HepG2 (cell line): Measurements from ENCODE around the gene TOM1L1. TPM values are rescaled to one million over a fixed set of nuclear protein-coding genes. Genes with fewer than 3 reads are reported as not detected.

Source experiments
- ATAC-seq: fragments of 200-7000 bp; cut with Tn5 transposase; 3 replicates; pipeline ENCODE4 v1.9.1; 2020; ENCODE audit warnings: mild to moderate bottlenecking, moderate library complexity
- BruUV-seq: library from RNA; stranded (reverse); fragments of 400-500 nt; replicated peaks from 2 replicates; lab custom pipeline; 2021; lab: Mats Ljungman, UMichigan
- CTCF ChIA-PET: fragments of 300-600 bp; formaldehyde crosslinking; extraction: SDS; loops from one replicate; lab custom pipeline; 2021; ENCODE audit warnings: low total read pairs, inconsistent platforms, low intra/inter-chr PET ratio; lab: Yijun Ruan, JAX
- POLR2A ChIA-PET: fragments of 350-600 bp; sonication (Branson Sonifier 250); formaldehyde crosslinking; loops from one replicate; lab custom pipeline; 2020; ENCODE audit warnings: antibody characterized with exemption, inconsistent platforms; lab: Yijun Ruan, JAX
- DNase-seq: peaks from one replicate; pipeline ENCODE4 v3.0.0-alpha.2; 2015; ENCODE audit warnings: low spot score
- FAIRE-seq: peaks from 3 replicates; lab custom pipeline; 2011; peaks lifted over from hg19 to GRCh38; lab: Jason Lieb, UNC
- H2AFZ ChIP-seq: one replicate; pipeline ENCODE4 v1.6.1; 2011; ENCODE audit warnings: low read length, inconsistent platforms
- H3K27ac ChIP-seq: fragments of 300-600 bp; 3 replicates; pipeline ENCODE4 v1.8.0; 2011; ENCODE audit warnings: mixed run types, mild to moderate bottlenecking, mixed read lengths, low read length, inconsistent platforms; ENCODE audit not compliant: insufficient read depth; ENCODE audit errors: extremely low read length
- H3K27me3 ChIP-seq, 2 experiments: fragments of 200-600 bp in 1 of 2; 2 replicates in 1 of 2; 3 replicates in 1 of 2; pipeline versions ENCODE4 v1.6.0 to v1.8.0; 2011; ENCODE audit warnings: low read length in 2 of 2, mild to moderate bottlenecking in 2 of 2, moderate library complexity in 2 of 2, inconsistent platforms in 1 of 2; ENCODE audit not compliant: insufficient read depth in 2 of 2, control insufficient read depth in 1 of 2
- H3K36me3 ChIP-seq, 2 experiments: fragments of 200-600 bp in 1 of 2; replicated peaks in 1 of 2; 2 replicates in 1 of 2; 3 replicates in 1 of 2; pipeline versions ENCODE4 v1.5.1 to v1.8.0; 2011; ENCODE audit warnings: low read length in 2 of 2, inconsistent platforms in 1 of 2; ENCODE audit not compliant: insufficient read depth in 2 of 2, control insufficient read depth in 1 of 2
- H3K4me1 ChIP-seq: 2 replicates; pipeline ENCODE4 v1.5.1; 2012; ENCODE audit warnings: low read length, inconsistent platforms; ENCODE audit not compliant: insufficient read depth
- H3K4me2 ChIP-seq: 2 replicates; pipeline ENCODE4 v1.6.0; 2011; ENCODE audit warnings: low read depth, low read length, inconsistent platforms
- H3K4me3 ChIP-seq, 3 experiments: fragments of 200-600 bp in 1 of 3; sonication (generic), shearing (Covaris generic) in 1 of 3; replicated peaks in 1 of 3; 2 replicates each; pipeline ENCODE4 v1.5.1; 2011 to 2016; ENCODE audit warnings: low read length in 3 of 3, inconsistent platforms in 2 of 3, low read depth in 2 of 3, mild to moderate bottlenecking in 2 of 3, control low read depth in 1 of 3, mixed read lengths in 1 of 3; ENCODE audit not compliant: insufficient read depth in 1 of 3
- H3K79me2 ChIP-seq: one replicate; pipeline ENCODE4 v1.6.1; 2011; ENCODE audit warnings: low read length, inconsistent platforms; ENCODE audit not compliant: insufficient read depth
- H3K9ac ChIP-seq: 2 replicates; pipeline ENCODE4 v1.6.0; 2011; ENCODE audit warnings: mild to moderate bottlenecking, low read depth, low read length, inconsistent platforms; ENCODE audit not compliant: insufficient read depth
- H3K9me3 ChIP-seq: 2 replicates; pipeline ENCODE4 v1.5.1; 2012; ENCODE audit warnings: mild to moderate bottlenecking, low read length
- H4K20me1 ChIP-seq: 2 replicates; pipeline ENCODE4 v1.6.0; 2011; ENCODE audit warnings: inconsistent platforms, mild to moderate bottlenecking, low read length, moderate library complexity; ENCODE audit not compliant: insufficient read depth
- ASH2L ChIP-seq: fragments of 300-600, 200-600 bp; sonication (generic); IDR thresholded peaks from 2 replicates; pipeline ENCODE4 v1.7.0; 2017; ENCODE audit warnings: low read depth, mild to moderate bottlenecking, moderate library complexity, mixed read lengths, low read length; ENCODE audit not compliant: insufficient read length
- CENPT ChIP-seq: sonication (generic); formaldehyde crosslinking; IDR thresholded peaks from 2 replicates; pipeline ENCODE4 v1.8.0; 2022; ENCODE audit warnings: low read depth, mild to moderate bottlenecking, moderate library complexity, missing genetic modification reagents
- FOSL2 ChIP-seq: sonication (generic); formaldehyde crosslinking; IDR thresholded peaks from 2 replicates; pipeline ENCODE4 v1.4.0; 2020; ENCODE audit warnings: missing genetic modification reagents
- KAT2B ChIP-seq: fragments of 150-350 bp; IDR thresholded peaks from 2 replicates; pipeline ENCODE4 v1.6.1; 2014; ENCODE audit warnings: low read depth, low read length, borderline replicate concordance
- MAFF ChIP-seq: IDR thresholded peaks from 2 replicates; pipeline ENCODE4 v1.6.1; 2011; ENCODE audit warnings: low read depth, low read length, improper control_type of control experiment
- RAD21 ChIP-seq: fragments of 450-650 bp; formaldehyde crosslinking; IDR thresholded peaks from 2 replicates; pipeline ENCODE4 v1.5.0; 2020; ENCODE audit warnings: mild to moderate bottlenecking
- SCMH1 ChIP-seq: sonication (generic); formaldehyde crosslinking; IDR thresholded peaks from 2 replicates; pipeline ENCODE4 v1.9.0; 2021; ENCODE audit warnings: missing genetic modification reagents, mild to moderate bottlenecking, borderline replicate concordance
- SMC3 ChIP-seq: IDR thresholded peaks from 2 replicates; pipeline ENCODE4 v1.6.1; 2011; ENCODE audit warnings: low read length, improper control_type of control experiment
- STAG1 ChIP-seq: sonication (generic); formaldehyde crosslinking; IDR thresholded peaks from 2 replicates; pipeline ENCODE4 v1.4.0; 2020; ENCODE audit warnings: missing genetic modification reagents
- WGBS: methylation state at CpG from one replicate; pipeline ENCODE4 v1.1.6; 2017; ENCODE audit warnings: low lambda C conversion rate; 5-methylcytosine and 5-hydroxymethylcytosine counted together
- in situ Hi-C: cut with HindIII; loops from 2 replicates; pipeline ENCODE4 v1.10.0; 2017; ENCODE audit warnings: low pct_unique_long_range_greater_than_20kb; ENCODE audit not compliant: extremely low pct_ligation_motif_present
- intact Hi-C: fragments of 100-400 bp; cut with micrococcal nuclease; formaldehyde crosslinking; loops from one replicate; pipeline ENCODE4 v1.10.0; 2022; ENCODE audit not compliant: unreplicated experiment
- polyA plus RNA-seq, 8 experiments: library from polyadenylated mRNA; depleted of rRNA in 3 of 8; stranded (reverse) in 7 of 8; unstranded in 1 of 8; fragments of >200 nt; fragmentation: Illumina TruSeq in 4 of 8; extraction: Trizol in 4 of 8; gene quantifications; 2 replicates each; pipeline versions ENCODE4 v1.2.1 to v1.2.3, GENCODE V29; 2011 to 2016; ENCODE audit warnings: low read depth in 4 of 8, missing spikeins in 1 of 8, mixed read lengths in 1 of 8; ENCODE audit not compliant: insufficient read depth in 1 of 8
- total RNA-seq, 5 experiments: library from RNA; depleted of rRNA; stranded (reverse); fragments of >200 nt; fragmentation: Illumina TruSeq; extraction: Trizol; gene quantifications; 2 replicates each; pipeline ENCODE4 v1.2.3, GENCODE V29; 2016; ENCODE audit warnings: low read depth in 1 of 5
- TF ChIP-seq, protein P1 (sequence below): IDR thresholded peaks from 2 replicates; pipeline ENCODE4 v1.6.1; 2012; ENCODE audit warnings: low read depth, low read length, improper control_type of control experiment
- TF ChIP-seq, protein P2 (sequence below): sonication (generic); formaldehyde crosslinking; IDR thresholded peaks from 2 replicates; pipeline ENCODE4 v1.5.0; 2020; ENCODE audit warnings: mild to moderate bottlenecking, missing genetic modification reagents, moderate library complexity

TOM1L1 gene
- total and polyA plus RNA-seq, 2 of the 13 experiments (the other 11 are each of a cell fraction or from before 2014, with no cell fraction given), result 45.3 to 51.3 TPM

DNA sequence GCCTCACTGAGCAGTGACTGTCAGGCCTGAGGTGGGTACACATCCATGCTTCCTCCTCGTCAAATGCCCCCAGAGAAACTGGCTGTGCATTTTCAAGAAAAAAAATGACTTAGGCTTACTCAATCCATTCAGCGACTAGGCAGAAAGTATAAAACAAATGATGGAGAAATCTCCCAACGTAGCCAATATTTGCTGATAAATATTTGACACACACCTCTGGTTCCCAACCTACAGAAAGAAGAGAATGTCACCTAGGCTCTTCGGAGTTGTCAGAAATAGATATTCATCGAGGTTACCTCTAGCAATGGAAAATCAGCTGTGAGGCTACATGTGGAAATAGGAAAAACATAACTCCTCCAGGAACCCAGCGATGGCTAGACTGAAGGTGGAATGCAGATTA lies 12.4 kb upstream of the TOM1L1 start (continued):
- no peak for TF ChIP-seq ASH2L

DNA sequence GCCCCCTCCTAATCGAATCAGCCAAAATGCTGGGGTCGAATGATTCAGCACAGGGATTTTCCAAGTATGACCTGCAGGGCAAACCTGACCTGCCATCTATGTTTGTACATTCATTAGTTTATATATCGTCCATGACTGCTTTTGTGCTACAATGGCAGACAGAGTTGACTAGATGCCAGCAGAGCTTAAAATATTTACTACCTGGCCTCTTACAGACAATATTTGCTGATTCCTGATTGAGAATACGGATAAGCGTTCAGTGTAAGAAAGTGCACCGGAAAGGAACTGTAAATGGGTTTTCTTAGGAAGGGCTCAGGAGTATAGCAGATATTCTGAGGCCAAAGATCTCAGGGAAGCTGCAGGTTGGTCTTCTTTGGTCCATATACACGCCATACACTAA lies 11.7 kb upstream of the TOM1L1 start:
- ATAC-seq, result no peak
- in situ Hi-C loops, result loop anchor here (25.0 kb wide), 2 partner anchors 952 to 1852 kb away; no protein-coding TSS in a partner anchor
- Histone ChIP-seq H2AFZ (no peak overlapping the region), H3K36me3 (no peaks in the 10 kb centered on the region), H3K27me3 (no peaks in the 10 kb centered on the region; a peak in 1 of 5 replicates), H3K79me2 (no peaks in the 10 kb centered on the region), H3K4me1 (no peaks in the 10 kb centered on the region), H3K27ac (no peak overlapping the region), H3K4me2 (no peak overlapping the region), H4K20me1 (no peaks in the 10 kb centered on the region), H3K9ac (no peak overlapping the region), H3K4me3 (no peak overlapping the region), H3K9me3 (no peaks in the 10 kb centered on the region)
- BruUV-seq, result no TSS peak
- under 1% methylated on average over 7 of the region's 7 CpGs for WGBS
- CTCF ChIA-PET, result no interaction called here
- DNase-seq, result no peak
- no peak for FAIRE-seq
- POLR2A ChIA-PET, result no interaction called here
- TF ChIP-seq KAT2B (no peak), MAFF (no peak)
- intact Hi-C loops, result no loop called here

DNA sequence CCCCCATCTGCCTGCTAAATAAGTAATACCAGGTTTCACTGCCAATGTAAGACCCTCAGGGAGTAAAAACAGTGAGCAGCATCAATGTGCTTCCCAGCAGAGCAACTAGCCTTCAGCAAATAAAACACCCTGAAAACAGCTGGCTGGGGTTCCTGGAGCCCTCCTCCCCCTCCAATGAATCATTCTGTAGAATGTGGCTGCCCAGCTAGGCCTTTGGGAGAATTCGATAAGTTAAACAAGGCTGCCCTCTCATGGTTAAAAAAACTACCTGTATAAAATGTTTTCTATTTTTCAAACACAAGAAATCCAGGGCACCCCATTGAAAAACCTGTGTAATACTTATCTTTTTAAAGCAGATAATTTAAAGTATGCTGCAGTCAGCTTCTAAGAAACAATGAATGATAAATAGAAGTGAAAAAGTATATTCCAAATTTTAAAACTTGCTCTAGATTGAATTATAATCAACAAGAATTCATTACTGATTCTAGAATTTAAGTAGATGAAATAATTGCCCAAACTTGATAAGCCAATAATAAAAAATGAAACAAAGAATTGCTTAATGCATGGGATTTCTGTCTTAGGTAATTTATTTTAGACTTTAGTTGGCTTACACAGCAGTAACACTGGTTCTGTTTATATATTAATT lies 9.4 kb upstream of the TOM1L1 start:
- no peak overlapping the region for H3K27ac ChIP-seq
- ATAC-seq, result peak; percentile 94
- no TSS peak for BruUV-seq
- CTCF ChIA-PET, result interaction anchor here (1.2 to 1.3 kb wide), 2 partner anchors 137 to 1858 kb away, joined by 5 read pairs; no protein-coding TSS in a partner anchor
- peak; percentile 61 for DNase-seq
- FAIRE-seq, result peak; percentile 77
- in situ Hi-C loops, result loop anchor here (25.0 kb wide), 2 partner anchors 954 to 1854 kb away; no protein-coding TSS in a partner anchor
- H3K9ac ChIP-seq, result no peak overlapping the region
- TF ChIP-seq FOSL2 (CRISPR knock-in tag) (peak; percentile 68), SCMH1 (no peak), CENPT (CRISPR knock-in tag) (no peak), SMC3 (peak; percentile 65), STAG1 (CRISPR knock-in tag) (peak; percentile 84), RAD21 (CRISPR knock-in tag) (peak; percentile 63)
- TF ChIP-seq, protein P1, sequence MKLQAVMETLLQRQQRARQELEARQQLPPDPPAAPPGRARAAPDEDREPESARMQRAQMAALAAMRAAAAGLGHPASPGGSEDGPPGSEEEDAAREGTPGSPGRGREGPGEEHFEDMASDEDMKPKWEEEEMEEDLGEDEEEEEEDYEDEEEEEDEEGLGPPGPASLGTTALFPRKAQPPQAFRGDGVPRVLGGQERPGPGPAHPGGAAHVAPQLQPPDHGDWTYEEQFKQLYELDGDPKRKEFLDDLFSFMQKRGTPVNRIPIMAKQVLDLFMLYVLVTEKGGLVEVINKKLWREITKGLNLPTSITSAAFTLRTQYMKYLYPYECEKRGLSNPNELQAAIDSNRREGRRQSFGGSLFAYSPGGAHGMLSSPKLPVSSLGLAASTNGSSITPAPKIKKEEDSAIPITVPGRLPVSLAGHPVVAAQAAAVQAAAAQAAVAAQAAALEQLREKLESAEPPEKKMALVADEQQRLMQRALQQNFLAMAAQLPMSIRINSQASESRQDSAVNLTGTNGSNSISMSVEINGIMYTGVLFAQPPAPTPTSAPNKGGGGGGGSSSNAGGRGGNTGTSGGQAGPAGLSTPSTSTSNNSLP, result peak; percentile 28; the same call in 1 of the 2 replicates
- TF ChIP-seq, protein P2, sequence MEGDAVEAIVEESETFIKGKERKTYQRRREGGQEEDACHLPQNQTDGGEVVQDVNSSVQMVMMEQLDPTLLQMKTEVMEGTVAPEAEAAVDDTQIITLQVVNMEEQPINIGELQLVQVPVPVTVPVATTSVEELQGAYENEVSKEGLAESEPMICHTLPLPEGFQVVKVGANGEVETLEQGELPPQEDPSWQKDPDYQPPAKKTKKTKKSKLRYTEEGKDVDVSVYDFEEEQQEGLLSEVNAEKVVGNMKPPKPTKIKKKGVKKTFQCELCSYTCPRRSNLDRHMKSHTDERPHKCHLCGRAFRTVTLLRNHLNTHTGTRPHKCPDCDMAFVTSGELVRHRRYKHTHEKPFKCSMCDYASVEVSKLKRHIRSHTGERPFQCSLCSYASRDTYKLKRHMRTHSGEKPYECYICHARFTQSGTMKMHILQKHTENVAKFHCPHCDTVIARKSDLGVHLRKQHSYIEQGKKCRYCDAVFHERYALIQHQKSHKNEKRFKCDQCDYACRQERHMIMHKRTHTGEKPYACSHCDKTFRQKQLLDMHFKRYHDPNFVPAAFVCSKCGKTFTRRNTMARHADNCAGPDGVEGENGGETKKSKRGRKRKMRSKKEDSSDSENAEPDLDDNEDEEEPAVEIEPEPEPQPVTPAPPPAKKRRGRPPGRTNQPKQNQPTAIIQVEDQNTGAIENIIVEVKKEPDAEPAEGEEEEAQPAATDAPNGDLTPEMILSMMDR (CRISPR knock-in tag), result peak; percentile 75
- TF ChIP-seq, all 625 proteins: peak for 6
- Histone ChIP-seq H3K4me3 (no peak overlapping the region), H3K4me2 (no peak overlapping the region), H4K20me1 (no peaks in the 10 kb centered on the region), H3K27me3 (no peaks in the 10 kb centered on the region), H3K9me3 (no peaks in the 10 kb centered on the region), H2AFZ (no peak overlapping the region), H3K79me2 (no peaks in the 10 kb centered on the region), H3K36me3 (no peaks in the 10 kb centered on the region), H3K4me1 (no peaks in the 10 kb centered on the region)
- WGBS, result 0% methylated on average over 1 of the region's 1 CpG
- intact Hi-C loops, result loop anchor here (1.0 to 5.0 kb wide), 2 partner anchors 719 to 1019 kb away; no protein-coding TSS in a partner anchor
- POLR2A ChIA-PET, result no interaction called here
